Mucosa of gallbladder (tissue), 1 donor: ENCODE results near the gene ZNF628. TPM values are rescaled to one million over a fixed set of nuclear protein-coding genes. Genes with fewer than 3 reads are reported as not detected.
A peak's percentile ranks its signal among the peaks of the same experiment; 100 is the strongest.
"Not testable (repeated sequence)": the region's sequence is repeated elsewhere in the genome, so short reads cannot be mapped to it uniquely, and the experiment has no call there.

ENCODE experiments used
- DNase-seq: peaks from one replicate; pipeline ENCODE4 v3.0.0-alpha.2; 2020; ENCODE audit warnings: low spot score
- total RNA-seq: library from RNA; stranded (reverse); gene quantifications from one replicate; pipeline ENCODE4 v1.2.1, GENCODE V29; 2021
- donor health status: DM: no; HTN: no; CAD: no.

ZNF628 gene
- total RNA-seq, 1 donor from 2014 or later = 10.7 TPM

DNA sequence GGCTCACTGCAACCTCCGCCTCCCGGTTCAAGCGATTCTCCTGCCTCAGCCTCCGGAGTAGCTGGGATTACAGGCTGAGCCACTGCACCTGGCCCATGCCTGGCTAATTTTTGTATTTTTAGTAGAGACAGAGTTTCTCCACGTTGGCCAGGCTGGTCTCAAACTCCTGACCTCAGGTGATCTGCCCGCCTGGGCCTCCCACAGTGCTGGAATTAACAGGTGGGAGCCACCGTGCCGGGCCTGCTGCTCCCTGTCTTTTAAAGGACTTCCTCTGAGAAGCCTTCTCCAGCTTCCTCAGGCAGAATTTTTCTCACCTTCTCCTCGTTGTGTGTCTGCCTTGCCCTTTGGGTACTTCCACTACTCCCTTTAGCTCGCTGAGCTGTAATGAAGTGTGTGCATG is 20.4 kb downstream of the ZNF628 start:
- DNase-seq = not testable (repeated sequence)

DNA sequence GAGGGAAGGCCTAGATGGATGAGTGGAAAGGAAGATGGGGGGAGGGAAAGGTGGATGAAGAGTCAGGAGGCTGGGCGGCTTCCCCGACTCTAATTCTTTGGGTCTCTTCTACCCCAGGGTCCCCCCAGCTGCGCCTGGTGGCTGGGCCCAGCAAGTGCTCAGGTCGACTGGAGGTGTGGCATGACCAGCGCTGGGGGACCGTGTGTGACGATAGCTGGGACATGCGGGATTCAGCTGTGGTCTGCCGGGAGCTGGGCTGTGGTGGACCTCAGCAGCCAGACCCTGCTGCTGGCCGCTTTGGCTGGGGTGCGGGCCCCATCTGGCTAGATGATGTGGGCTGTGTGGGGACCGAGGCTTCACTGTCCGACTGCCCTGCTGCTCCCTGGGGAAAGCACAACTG is 21.3 kb downstream of the ZNF628 start:
- no peak for DNase-seq

DNA sequence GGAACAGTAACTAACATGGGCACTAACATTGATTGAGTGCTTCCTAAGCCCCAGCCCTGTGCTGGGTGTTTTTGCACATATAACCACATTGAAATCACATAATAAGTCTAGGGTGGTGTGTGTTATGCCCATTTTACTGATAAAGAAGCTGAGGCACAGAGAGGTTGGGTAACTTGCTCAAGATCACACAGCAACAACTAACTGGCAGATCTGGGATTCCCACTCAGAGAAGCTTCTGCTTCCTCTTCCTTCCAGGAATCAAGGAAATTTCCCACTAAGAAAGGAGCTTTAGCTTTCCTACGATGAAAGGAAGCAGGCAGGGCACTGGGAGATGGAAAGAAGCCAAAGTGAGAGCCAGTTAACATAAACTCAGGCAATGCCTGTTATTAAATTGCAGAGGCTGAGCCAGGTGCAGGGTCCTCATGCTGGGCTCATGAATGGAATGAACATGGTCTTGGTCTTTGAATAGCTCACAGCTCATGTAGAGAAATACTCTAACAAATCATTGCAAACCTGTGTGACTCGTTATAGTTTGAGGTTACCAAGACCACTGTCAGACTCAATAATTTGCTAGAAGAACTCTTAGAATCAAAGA is 21.9 kb downstream of the ZNF628 start:
- no peak for DNase-seq

DNA sequence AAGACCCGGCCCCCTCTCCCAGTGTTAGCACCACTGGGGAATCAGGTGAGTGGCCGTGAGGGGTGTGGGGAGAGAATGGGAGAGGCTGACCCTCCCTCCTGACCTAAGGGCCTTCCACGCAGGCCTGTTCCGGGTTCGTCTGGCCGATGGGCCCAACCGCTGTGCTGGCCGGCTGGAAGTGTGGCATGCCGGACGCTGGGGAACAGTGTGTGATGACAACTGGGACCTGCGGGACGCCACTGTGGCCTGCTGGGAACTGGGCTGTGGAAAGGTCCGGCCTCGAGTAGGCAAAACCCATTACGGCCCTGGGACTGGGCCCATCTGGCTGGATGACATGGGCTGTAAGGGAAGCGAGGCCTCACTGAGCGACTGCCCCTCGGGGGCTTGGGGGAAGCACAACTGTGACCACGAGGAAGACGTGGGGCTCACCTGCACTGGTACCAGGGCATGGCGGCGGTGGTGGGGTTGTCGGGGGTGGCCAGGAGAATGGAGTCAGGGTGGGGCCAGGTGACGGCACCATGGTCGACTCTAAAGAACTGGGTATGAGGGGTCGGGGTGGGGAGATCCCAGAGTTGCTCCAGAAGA is 24.0 kb downstream of the ZNF628 start:
- no peak for DNase-seq

DNA sequence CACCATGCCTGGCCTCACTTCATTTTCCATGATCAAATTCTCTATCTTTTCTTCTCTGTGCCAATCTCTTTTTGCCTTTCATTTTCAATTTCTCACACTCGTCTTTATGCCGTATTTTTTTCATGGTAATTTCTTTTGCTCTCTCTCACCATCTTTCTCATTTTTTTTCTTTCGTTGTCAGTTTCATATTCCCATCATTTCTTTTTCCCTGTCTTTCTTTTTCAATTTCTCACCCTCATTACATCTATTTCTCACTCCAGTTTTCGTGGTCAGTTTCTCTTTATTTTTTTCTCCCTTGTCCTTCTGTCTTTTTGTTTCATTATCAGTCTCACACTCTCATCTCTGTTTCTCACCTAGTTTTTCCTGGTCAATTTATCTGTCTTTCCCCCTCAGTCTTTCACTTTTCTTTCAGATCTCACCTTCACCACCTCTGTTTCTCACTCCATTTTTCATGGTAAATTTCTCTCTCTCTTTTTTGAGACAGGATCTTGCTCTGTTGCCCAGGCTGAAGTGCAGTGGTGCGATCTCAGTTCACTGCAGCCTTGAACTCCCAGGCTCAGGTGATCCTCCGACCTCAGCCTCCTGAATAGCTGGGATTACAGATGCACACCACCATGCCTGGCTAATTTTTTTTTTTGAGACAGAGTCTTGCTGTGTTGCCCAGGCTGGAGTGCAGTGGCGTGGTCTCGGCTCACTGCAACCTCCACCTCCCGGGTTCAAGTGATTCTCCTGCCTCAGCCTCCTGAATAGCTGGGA is 26.0 kb downstream of the ZNF628 start:
- no peak for DNase-seq

DNA sequence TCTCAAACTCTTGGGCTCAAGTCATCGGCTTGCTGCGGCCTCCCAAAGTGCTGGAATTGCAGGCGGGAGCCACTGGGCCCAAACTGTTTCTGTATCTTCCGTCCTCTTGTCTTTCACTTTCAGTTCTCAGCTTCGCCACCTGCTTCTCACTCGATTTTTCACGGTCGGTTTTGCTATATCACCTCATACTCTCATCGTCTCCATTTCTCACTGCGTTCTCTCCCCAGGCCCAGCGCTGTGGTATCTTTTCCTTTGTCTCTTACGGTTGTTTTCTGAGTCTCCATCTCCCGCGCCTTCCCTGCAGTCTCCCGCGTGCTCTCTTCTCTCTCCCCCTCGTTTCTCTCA is 26.7 kb downstream of the ZNF628 start:
- DNase-seq = no peak

DNA sequence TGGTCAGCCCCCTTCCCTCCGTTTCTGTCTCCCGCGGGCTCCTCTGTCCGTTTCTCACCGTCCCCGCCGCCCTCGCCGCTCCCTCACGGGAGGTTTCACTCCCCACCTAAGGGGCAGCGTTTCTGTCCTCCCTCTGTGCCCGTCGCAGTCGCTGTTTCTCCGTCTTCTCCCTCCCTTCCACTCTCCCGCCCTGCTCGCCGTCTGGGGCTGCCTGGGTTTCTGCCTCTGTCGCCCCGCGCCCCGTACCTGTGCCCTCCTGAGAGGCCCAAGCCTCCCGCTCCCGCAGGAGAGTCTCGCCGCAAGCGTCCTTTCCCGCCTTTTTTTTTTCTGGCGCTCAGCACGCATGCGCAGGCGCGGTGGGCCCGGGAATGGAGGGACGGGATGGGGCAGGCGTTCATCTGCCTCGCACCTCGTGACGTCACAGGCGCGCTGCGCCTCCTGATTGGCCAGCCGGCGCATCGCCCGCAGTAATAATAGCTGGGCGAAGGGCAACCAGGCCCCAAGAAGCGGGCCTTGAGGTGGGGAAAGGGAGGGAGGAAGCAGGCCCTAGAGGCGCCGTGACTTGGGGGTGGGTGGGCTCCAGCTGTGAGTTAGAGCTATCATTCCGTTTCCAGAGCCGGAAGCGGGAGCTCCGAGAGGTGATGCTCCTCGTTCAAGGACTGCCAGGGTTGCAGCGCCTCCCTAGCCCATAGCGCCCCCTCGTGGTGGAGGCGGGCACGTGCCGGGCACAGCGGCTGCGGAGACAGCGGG is 27.3 kb downstream of the ZNF628 start:
- peak; percentile 94 for DNase-seq

DNA sequence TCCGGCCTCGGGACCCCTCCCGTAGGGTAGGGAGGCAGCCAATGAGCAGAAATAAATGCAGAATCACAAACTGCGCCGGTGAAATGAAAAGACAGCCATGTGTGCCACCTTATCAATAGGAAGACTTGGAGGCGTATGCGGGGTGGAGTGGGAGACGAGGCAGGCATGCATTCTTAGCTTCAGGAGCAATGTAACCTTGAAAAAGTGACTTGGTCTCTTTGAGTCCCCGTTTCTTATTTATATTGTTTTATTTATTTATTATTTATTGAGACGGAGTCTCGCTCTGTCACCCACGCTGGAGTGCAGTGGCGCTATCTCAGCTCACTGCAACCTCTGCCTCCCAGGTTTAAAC is 27.8 kb downstream of the ZNF628 start:
- DNase-seq = no peak

DNA sequence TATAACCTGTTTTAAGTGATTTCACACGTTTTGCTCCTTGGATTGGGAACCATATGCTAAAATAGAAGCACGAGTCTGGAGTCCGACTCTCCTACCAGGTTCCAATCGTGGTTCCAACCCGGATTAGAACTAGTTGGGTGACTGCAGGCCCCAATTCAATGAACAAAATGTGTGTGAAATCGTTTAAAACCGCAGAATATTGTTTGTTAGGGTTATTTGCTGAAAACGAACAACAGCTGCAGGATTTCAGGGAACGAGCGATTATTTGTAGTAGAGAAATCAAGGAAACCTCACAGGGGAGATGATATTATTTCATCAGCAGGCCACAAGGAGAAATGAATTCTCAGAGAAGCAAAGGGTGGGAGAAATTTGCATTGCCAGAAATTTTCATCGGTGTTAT is 28.6 kb downstream of the ZNF628 start:
- DNase-seq = no peak

DNA sequence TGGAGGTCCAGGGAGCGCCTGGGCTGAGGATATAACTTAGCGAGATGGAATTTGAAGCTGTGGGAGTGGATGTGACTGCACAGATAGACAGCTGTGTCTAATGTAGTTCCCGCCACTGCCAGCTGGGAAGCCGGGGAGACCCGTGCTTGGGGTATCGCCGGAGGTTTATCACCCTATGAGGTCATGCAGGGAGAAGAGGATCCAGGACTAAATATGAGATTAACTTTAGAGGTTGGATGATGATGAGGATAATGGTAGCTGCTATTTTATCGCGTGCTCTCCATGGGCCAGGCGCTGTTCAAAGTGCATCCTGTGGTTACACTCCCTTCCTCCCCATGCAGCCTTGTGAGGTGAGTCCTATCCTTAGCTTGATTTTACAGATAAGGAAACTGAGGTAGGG is 31.7 kb downstream of the ZNF628 start:
- DNase-seq = no peak

DNA sequence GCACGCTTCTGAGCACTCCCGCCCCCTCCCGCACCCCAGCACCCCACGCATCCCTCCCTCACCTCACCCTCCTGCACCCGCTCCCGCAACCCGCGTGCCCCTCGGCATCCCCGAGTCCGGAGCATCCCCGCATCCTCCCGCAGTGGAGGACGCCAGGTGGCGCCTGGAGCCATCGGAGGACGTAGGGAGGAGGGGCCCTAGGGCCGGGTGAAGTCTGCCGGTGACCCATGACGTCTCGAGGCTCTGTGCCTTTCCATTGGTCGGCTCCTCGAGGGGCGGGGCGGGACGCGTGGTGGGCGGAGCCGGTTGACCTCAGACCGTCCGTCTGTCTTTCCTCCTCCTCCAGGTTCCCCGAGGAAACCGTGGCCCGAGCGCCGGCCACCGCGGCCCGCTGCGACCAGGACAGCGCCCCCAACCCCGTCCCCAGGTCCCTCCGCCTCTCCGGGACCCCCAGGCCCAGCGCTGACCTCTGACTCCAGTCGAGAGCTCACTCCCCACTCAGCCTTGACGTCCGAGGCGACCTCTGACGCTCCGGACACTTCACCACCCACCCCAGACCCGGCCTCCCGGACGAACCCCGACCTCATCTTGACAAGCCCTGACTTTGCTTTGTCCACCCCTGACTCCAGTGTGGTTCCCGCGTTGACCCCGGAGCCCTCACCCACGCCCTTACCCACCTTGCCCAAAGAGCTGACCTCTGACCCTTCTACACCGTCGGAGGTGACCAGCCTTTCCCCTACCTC is 40.6 kb downstream of the ZNF628 start:
- peak; percentile 93 for DNase-seq

DNA sequence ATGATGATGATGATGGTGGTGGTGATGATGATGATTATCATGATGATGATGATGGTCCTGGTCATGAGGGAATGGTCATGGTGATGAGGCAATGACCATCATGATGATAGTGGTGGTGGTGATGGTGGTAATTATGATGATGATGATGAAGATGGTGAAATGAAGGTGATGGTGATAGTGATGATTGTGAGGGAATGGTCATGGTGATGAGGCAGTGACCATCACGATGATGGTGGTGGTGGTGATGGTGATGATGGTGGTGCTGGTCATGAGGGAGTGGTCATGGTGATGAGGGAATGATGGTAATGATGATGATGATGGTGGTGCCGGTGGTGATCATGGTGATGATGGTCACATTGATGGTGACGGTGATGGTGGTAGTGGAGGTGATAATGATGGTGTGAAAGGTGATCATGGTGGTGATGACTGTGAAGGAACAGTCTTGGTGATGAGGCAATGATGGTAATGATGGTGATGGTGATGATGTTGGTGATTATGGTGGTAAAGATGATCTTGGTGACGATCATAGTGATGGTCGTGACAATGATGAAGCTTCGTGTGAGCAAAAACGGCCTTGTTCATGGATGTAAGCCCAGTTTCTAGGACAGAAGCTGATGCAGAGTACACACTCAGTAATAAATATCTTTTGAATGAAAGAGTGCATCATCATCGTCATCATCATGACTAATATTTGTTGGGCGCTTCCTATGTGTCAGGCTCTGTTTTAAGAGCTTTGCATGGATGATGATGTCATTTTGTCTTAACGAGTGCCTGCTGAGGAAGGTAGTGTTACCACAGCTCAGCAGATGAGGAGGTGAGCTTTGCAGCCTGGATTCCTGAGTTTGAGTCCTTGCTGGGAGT is 43.3 kb downstream of the ZNF628 start:
- DNase-seq = no peak

DNA sequence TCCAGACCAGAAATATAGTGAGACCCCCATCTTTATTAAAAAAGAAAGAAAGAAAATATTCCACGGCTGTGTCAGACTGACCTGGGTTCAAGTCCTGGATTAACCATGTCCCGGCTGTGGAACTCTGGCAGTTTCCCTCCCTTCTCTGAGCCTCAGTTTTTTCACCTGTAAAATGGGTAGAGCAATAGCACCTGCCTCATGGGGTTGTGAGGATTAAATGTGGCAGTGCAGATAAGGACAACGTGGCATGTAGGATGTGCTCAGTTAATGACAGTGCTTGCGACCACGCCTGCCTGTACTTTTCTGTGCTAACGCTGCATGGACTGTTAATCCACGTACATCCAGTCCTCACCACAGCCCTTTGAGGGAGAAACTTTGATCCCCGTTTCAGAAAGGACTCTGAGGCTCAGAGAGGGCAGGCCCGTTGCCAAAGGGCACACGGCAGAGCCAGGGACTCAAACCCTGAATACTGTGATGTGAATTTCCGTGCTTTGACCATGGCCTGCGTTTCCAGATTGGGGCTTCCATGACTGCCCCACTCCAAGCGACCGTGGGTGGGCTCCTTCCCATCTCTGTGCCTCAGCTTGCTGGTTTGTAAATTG is 44.4 kb downstream of the ZNF628 start:
- DNase-seq = no peak

DNA sequence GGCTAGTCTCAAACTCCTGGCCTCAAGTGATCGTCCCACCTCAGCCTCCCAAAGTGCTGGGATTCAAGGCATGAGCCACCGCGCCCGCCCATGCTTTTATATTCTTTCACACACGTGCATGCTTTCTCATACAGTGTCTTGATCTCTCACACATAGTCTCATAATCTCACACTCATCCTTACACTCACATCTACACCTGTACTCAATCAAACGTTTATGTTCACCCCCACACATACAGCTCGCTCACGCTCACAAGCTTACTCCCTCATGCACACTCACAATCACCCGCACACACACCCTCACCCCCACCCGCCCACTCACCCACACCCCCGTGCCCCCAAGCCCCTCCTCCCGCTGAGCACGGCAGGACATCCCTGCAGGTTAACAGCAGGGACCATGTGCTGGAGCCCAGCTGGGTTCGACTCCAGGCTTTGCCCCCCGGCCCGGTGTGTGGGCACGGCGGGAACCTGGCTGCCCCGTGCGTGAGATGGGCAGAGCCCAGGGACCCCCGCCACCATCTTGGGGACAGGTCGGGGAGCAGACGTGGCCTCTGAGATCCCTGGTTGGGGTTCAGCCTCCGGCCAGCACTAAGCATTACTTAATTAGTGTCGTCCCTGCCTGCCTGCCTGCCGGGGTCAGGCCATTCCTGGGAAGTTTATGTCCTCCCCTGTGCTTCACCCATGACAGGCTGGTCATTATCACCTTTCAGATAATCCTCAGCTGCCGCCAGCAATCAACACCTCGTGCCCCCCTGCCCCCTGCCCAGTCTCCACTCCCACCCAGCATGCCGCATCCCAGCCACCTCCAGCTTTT is 49.1 kb downstream of the ZNF628 start:
- DNase-seq = no peak

DNA sequence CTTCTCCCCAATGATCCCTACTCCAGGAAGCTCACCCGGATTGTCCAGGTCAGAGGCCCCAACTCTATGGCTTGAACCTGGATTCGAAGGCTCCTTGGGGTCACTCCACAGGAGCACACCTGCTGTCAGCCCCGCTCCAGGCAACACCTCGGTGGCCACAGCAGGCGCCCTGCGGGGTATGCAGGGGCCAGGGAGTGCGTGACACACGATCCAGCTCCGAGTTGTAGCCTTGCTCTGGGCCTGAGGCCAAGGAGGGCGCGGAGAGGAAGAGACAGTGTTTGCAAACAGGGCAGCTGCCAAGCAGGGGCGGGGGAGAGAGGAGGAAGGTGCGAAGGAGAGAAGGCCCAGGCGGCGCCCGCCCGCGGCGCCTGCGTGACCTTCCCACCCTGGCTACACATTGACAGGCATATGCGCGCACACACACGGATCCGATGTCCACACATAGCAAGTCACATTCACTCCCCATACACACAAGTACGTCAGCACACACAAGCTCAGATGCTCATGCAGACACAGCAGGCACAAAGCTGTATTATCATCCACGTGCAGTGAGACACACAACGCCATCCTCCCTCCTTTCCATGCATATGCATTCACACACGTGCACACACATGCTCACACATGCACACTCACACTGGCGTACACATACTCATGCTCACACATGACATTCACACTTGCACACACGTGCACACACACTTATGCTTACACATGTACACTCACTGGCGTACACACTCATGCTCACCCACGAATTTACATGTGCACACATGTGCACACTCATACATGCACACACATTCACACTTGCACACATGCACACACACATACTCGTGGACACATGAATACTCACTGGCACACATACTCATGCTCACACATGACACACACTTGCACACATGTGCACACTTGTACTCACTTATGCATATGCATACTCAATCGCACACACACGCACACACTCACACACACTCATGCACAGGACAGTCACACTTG is 50.1 kb downstream of the ZNF628 start:
- DNase-seq = peak; percentile 86

DNA sequence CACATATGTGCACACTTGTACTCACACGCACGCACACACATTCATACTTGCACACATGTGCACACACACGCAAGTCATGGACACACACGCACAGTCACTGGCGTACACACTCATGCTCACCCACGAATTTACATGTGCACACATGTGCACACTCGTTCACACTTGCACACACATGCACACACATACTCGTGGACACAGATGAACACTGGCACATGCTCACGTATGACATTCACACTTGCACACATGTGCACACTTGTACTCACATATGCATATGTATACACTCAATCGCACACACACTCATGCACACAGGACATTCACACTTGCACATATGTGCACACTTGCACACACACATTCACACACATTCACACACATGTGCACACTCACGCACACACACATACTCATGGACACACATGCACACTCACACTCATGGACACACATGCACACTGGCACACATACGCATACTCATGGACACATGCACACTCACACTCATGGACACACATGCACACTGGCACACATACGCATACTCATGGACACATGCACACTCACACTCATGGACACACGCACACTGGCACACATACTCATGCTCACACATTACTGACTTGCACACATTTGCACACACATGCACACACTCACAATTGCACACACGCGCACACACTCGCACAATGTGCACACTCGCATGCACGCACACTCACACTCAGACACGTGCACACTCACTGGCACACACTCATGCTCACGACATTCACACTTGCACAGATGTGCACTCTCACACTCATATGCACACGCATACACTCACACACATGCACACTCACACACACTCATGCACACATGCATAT is 51.0 kb downstream of the ZNF628 start:
- DNase-seq = no peak

DNA sequence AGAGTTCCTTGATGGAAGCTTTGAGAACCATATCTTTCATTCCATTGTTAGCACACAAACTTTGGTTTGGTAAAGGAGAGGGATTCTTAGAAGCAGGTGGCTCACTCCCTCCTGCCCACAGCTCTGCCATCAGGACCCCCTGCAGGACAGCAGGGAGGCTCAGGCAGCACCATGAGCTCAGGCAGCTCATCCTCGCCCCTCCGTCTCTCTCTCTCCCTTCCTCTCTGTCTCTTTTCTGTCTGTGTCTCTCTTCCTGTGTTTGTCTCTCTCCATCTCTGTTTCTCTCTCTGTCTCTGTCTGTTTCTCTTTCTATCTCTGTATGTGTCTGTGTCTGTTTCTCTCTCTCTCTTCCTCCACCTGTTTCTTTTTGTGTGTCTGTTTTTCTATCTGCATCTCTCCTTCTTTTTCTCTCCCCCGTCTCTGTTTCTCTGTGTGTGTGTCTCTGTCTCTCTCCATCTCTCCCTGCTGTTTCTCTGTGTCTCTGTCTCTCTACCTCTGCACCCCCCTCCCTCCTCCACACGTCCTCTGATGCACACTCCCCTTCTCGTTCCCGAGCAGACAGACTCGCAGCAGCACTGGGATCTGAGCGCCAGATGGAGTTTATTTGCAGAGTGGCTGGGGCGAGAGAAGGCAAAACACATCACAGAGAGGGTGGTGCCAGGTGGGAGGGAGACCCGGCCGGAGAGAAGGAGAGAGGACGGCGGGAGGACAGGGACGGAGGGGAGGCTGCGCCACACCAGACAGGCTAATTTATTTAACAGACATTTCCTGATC is 51.8 kb downstream of the ZNF628 start:
- no peak for DNase-seq
